ENCODE measurements around the gene CHST13.
"Not testable (repeated sequence)": the region's sequence is repeated elsewhere in the genome, so short reads cannot be mapped to it uniquely, and the experiment has no call there.

Gene CHST13

DNA sequence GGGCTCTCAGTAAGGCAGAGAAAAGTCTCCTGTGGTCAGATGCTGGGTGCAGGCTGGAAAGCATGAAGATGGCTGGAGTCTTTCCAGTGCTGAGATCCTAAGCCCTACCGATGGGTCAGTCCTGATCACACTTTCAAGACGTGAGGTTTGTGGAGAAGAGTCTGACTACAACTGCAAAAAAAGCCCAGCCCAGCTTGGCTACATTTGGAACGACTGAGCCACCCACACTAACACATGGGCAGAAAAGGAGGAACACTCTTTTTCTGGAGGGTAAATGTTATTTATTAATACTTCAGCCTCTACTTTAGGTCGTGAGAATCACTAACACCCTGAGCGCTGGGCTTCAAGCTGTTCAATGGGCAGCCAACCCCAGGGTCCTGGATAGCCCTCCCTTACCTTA is 56.8 kb downstream of the CHST13 start:
- no peak for DNase-seq (ENCODE audit: insufficient read length, low spot score)

DNA sequence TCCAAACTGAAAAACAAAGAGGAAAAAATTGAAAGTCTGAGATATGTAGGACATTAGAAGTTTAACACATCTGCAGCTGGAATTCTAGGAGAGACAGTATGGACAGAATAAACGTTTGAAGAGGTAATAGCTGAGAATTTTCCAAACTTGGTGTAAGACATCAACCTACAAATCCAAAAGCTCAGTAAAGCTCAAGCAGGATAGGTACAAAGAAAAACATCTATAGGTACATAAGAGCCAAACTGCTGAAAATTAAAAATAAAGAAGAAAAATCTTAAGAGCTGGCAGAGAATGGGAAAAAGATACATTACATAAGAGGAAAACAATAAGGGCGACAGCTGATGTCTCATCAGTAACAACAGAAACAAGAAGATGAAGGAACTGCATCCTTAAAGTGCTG is 57.6 kb downstream of the CHST13 start:
- DNase-seq (ENCODE audit: insufficient read length, low spot score), result no peak
- no peak for FAIRE-seq

More for the DNA sequence above, 56.8 kb downstream of the CHST13 start:
- FAIRE-seq, result no peak

DNA sequence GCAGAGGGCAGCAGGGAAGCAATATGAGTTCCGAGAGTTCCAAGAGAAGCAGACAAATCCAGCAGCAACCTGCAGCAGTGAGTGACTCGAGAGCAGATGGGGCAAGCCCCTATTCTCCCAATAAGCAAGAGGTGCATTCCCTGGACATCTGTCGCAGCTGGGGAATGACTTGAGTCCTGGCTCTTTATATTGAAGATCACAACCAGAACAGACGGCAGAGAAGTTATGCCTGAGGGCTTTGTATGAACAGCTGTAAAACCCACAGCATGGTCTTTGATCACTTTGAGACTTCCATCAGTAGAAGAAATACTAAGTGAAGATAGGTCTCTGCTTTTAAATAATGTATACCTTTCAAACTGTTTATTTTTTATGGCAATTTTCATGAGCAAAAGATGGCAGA is 58.4 kb downstream of the CHST13 start:
- FAIRE-seq (no peak), DNase-seq (ENCODE audit: insufficient read length, low spot score) (no peak)

DNA sequence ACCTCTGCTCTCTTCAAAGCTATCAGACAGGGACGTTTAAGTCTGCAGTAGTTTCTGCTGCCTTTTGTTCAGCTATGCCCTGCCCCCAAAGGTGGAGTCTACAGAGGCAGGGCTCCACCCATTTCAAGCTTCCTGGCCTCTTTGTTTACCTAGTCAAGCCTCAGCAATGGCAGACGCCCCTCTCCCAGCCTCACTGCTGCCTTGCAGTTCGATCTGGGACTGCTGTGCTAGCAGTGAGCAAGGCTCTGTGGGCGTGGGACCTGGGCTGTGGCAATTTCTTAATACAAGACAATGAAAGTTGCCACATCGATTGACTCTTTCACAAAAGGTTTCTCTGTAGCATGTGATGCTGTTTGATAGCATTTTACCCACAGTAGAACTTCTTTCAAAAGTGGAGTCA is 67.6 kb downstream of the CHST13 start:
- not testable (repeated sequence) for DNase-seq (ENCODE audit: insufficient read length, low spot score); FAIRE-seq

Data from GM19239 (cell line).